ENCODE measurements around the gene D2HGDH.

The D2HGDH gene

DNA sequence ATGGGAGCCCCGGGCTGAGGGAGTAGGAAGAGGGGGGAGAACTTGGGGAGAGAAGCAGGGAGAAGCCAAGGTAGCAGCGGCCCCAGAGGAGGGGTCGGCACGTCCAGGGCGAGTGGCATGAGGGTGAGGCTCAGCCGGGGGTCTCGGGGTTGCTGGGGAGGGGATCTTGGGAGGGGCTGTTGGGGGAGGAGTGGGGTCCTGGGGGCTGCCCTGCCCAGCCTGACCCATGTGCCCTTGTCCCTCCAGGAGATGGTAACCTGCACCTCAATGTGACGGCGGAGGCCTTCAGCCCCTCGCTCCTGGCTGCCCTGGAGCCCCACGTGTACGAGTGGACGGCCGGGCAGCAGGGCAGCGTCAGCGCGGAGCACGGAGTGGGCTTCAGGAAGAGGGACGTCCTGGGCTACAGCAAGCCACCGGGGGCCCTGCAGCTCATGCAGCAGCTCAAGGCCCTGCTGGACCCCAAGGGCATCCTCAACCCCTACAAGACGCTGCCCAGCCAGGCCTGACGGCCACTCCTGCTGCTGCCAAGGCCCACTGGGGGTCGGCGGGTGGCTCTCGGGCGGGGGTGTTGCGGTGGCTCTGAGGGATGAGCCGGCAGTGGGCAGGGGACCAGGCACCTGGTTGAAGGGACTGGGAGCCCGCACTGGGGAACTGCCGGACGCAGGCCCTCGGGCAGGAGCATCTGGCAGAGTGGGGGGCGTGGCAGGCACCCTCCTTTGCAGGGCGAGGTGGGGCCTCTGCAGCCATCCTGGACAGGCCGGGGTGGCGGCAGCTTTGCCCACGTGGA is 33.2 kb downstream of the D2HGDH start:
- Histone ChIP-seq H2BK5ac (ENCODE audit: low read depth, low read length, poor library complexity) (no peak overlapping the region), H3K4me3 (ENCODE audit: low read depth, low read length) (no peak overlapping the region), H3K79me1 (ENCODE audit: low read length) (no peaks in the 10 kb centered on the region), H2AK5ac (ENCODE audit: low read length) (no peak overlapping the region), H3K79me2 (ENCODE audit: control insufficient read depth, insufficient read depth, low read length, poor library complexity) (no peaks in the 10 kb centered on the region), H3K27me3 (ENCODE audit: insufficient read depth, low read length) (no peaks in the 10 kb centered on the region), H3K14ac (ENCODE audit: low read length) (no peak overlapping the region), H3K18ac (ENCODE audit: low read length) (no peak overlapping the region), H2BK12ac (ENCODE audit: low read length) (no peak overlapping the region), H2AFZ (ENCODE audit: insufficient read depth, low read length, poor library complexity) (no peak overlapping the region), H3K4ac (ENCODE audit: low read depth, low read length) (no peak overlapping the region), H3K27ac (ENCODE audit: low read depth, low read length) (no peak overlapping the region), H3K9ac (ENCODE audit: low read length) (no peak overlapping the region), H3K4me2 (ENCODE audit: low read length) (no peak overlapping the region), H3K23ac (ENCODE audit: low read length) (no peak overlapping the region), H4K12ac (ENCODE audit: low read depth, low read length) (no peak overlapping the region), H2BK120ac (ENCODE audit: insufficient read depth, low read length, poor library complexity) (no peak overlapping the region), H4K8ac (ENCODE audit: low read depth, low read length) (no peak overlapping the region), H3K36me3 (ENCODE audit: control insufficient read depth in 1 of 2, insufficient read depth in 2 of 2, low read length in 2 of 2) (no peaks in the 10 kb centered on the region), H4K91ac (ENCODE audit: low read depth, low read length) (no peak overlapping the region), H3K4me1 (ENCODE audit: control insufficient read depth in 1 of 2, insufficient read depth in 2 of 2, low read length in 2 of 2) (peaks cover 7 to 12% of the 10 kb centered on the region in 2 experiments), H3K9me3 (ENCODE audit: insufficient read depth, low read depth, low read length) (no peaks in the 10 kb centered on the region)
- DNase-seq, result no peak
- WGBS (ENCODE audit: extremely low coverage, insufficient coverage, insufficient read length), result no CpG with 5 or more reads among the region's 37 CpGs

DNA sequence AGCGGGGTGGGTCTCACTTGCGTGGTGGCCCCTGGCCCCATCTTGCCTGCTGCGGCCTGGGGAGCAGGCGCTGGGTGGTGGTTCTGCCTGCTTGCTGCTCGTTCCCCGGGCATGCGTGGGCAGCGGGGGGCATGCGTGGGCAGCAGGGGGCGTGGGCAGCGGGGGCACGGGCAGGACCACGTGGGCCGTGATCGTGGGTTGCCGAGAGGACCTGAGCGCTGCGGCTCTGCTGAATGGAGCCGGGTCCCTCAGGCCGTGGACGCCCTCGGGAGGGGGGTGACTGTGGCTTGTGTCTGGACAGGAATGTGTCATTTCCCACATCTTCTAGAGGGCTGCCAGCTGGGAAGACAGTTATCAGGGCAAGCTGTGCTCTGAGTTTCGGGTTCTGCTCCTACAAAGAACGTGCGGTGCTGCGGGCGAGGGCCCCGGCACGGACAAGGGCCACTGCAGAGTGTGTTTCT is 33.9 kb downstream of the D2HGDH start:
- Histone ChIP-seq H3K9me3 (ENCODE audit: insufficient read depth, low read depth, low read length) (no peaks in the 10 kb centered on the region), H3K4ac (ENCODE audit: low read depth, low read length) (no peak overlapping the region), H3K4me1 (ENCODE audit: control insufficient read depth in 1 of 2, insufficient read depth in 2 of 2, low read length in 2 of 2) (peaks cover 7 to 12% of the 10 kb centered on the region in 2 experiments), H3K79me2 (ENCODE audit: control insufficient read depth, insufficient read depth, low read length, poor library complexity) (no peaks in the 10 kb centered on the region), H4K91ac (ENCODE audit: low read depth, low read length) (no peak overlapping the region), H4K12ac (ENCODE audit: low read depth, low read length) (no peak overlapping the region), H2BK120ac (ENCODE audit: insufficient read depth, low read length, poor library complexity) (no peak overlapping the region), H3K9ac (ENCODE audit: low read length) (no peak overlapping the region), H2AFZ (ENCODE audit: insufficient read depth, low read length, poor library complexity) (no peak overlapping the region), H3K18ac (ENCODE audit: low read length) (no peak overlapping the region), H3K36me3 (ENCODE audit: control insufficient read depth in 1 of 2, insufficient read depth in 2 of 2, low read length in 2 of 2) (no peaks in the 10 kb centered on the region), H3K4me3 (ENCODE audit: low read depth, low read length) (no peak overlapping the region), H4K8ac (ENCODE audit: low read depth, low read length) (no peak overlapping the region), H3K27ac (ENCODE audit: low read depth, low read length) (no peak overlapping the region), H2BK5ac (ENCODE audit: low read depth, low read length, poor library complexity) (no peak overlapping the region), H2BK12ac (ENCODE audit: low read length) (no peak overlapping the region), H2AK5ac (ENCODE audit: low read length) (no peak overlapping the region), H3K14ac (ENCODE audit: low read length) (no peak overlapping the region), H3K79me1 (ENCODE audit: low read length) (no peaks in the 10 kb centered on the region), H3K27me3 (ENCODE audit: insufficient read depth, low read length) (no peaks in the 10 kb centered on the region), H3K4me2 (ENCODE audit: low read length) (no peak overlapping the region), H3K23ac (ENCODE audit: low read length) (no peak overlapping the region)
- WGBS (ENCODE audit: extremely low coverage, insufficient coverage, insufficient read length), result no CpG with 5 or more reads among the region's 29 CpGs
- DNase-seq, result no peak

GRCh38 chr2:241768850-241769249 is 34.4 kb downstream of the D2HGDH start:
- Histone ChIP-seq H4K8ac (ENCODE audit: low read depth, low read length) (no peak overlapping the region), H2BK120ac (ENCODE audit: insufficient read depth, low read length, poor library complexity) (no peak overlapping the region), H3K27me3 (ENCODE audit: insufficient read depth, low read length) (no peaks in the 10 kb centered on the region), H3K18ac (ENCODE audit: low read length) (no peak overlapping the region), H2BK5ac (ENCODE audit: low read depth, low read length, poor library complexity) (no peak overlapping the region), H3K79me1 (ENCODE audit: low read length) (no peaks in the 10 kb centered on the region), H2AFZ (ENCODE audit: insufficient read depth, low read length, poor library complexity) (no peak overlapping the region), H3K79me2 (ENCODE audit: control insufficient read depth, insufficient read depth, low read length, poor library complexity) (no peaks in the 10 kb centered on the region), H3K14ac (ENCODE audit: low read length) (no peak overlapping the region), H4K91ac (ENCODE audit: low read depth, low read length) (no peak overlapping the region), H3K4me1 (ENCODE audit: control insufficient read depth in 1 of 2, insufficient read depth in 2 of 2, low read length in 2 of 2) (peaks cover 7 to 11% of the 10 kb centered on the region in 2 experiments), H2AK5ac (ENCODE audit: low read length) (no peak overlapping the region), H3K4ac (ENCODE audit: low read depth, low read length) (no peak overlapping the region), H3K36me3 (ENCODE audit: control insufficient read depth in 1 of 2, insufficient read depth in 2 of 2, low read length in 2 of 2) (no peaks in the 10 kb centered on the region), H3K4me3 (ENCODE audit: low read depth, low read length) (no peak overlapping the region), H4K12ac (ENCODE audit: low read depth, low read length) (no peak overlapping the region), H3K27ac (ENCODE audit: low read depth, low read length) (no peak overlapping the region), H3K4me2 (ENCODE audit: low read length) (no peak overlapping the region), H3K9me3 (ENCODE audit: insufficient read depth, low read depth, low read length) (no peaks in the 10 kb centered on the region), H3K9ac (ENCODE audit: low read length) (no peak overlapping the region), H2BK12ac (ENCODE audit: low read length) (no peak overlapping the region), H3K23ac (ENCODE audit: low read length) (no peak overlapping the region)
- WGBS (ENCODE audit: extremely low coverage, insufficient coverage, insufficient read length), result no CpG with 5 or more reads among the region's 11 CpGs
- DNase-seq, result no peak

- WGBS (ENCODE audit: extremely low coverage, insufficient coverage, insufficient read length), result no CpG with 5 or more reads among the region's 13 CpGs
- Histone ChIP-seq H3K4me1 (ENCODE audit: control insufficient read depth in 1 of 2, insufficient read depth in 2 of 2, low read length in 2 of 2) (peaks cover 0 to 3% of the 10 kb centered on the region in 2 experiments), H3K4me2 (ENCODE audit: low read length) (no peak overlapping the region), H2AFZ (ENCODE audit: insufficient read depth, low read length, poor library complexity) (no peak overlapping the region), H3K9ac (ENCODE audit: low read length) (no peak overlapping the region), H3K79me1 (ENCODE audit: low read length) (no peaks in the 10 kb centered on the region), H3K18ac (ENCODE audit: low read length) (no peak overlapping the region), H3K23ac (ENCODE audit: low read length) (no peak overlapping the region), H2BK5ac (ENCODE audit: low read depth, low read length, poor library complexity) (no peak overlapping the region), H2AK5ac (ENCODE audit: low read length) (no peak overlapping the region), H2BK12ac (ENCODE audit: low read length) (no peak overlapping the region), H3K9me3 (ENCODE audit: insufficient read depth, low read depth, low read length) (no peaks in the 10 kb centered on the region), H3K36me3 (ENCODE audit: control insufficient read depth in 1 of 2, insufficient read depth in 2 of 2, low read length in 2 of 2) (no peaks in the 10 kb centered on the region), H3K14ac (ENCODE audit: low read length) (no peak overlapping the region), H3K27ac (ENCODE audit: low read depth, low read length) (no peak overlapping the region), H4K91ac (ENCODE audit: low read depth, low read length) (no peak overlapping the region), H4K8ac (ENCODE audit: low read depth, low read length) (no peak overlapping the region), H4K12ac (ENCODE audit: low read depth, low read length) (no peak overlapping the region), H3K27me3 (ENCODE audit: insufficient read depth, low read length) (no peaks in the 10 kb centered on the region), H3K79me2 (ENCODE audit: control insufficient read depth, insufficient read depth, low read length, poor library complexity) (no peaks in the 10 kb centered on the region), H3K4me3 (ENCODE audit: low read depth, low read length) (no peak overlapping the region), H3K4ac (ENCODE audit: low read depth, low read length) (no peak overlapping the region), H2BK120ac (ENCODE audit: insufficient read depth, low read length, poor library complexity) (no peak overlapping the region)
- no peak for DNase-seq
Measured at GRCh38 chr2:241769819-241770184, 35.4 kb downstream of the D2HGDH start.
